Right atrium auricular region (tissue), 2 donors: ENCODE results near the gene GRN. TPM values are rescaled to one million over a fixed set of nuclear protein-coding genes. Genes with fewer than 3 reads are reported as not detected.

Experiments used
- DNase-seq: peaks from one replicate; pipeline ENCODE4 v3.0.0-alpha.2; 2019; ENCODE audit warnings: low spot score
- H3K27ac ChIP-seq, 2 donors: fragments of 200-600 bp; sonication (generic); 1 replicate in 1 of 2; 2 replicates in 1 of 2; pipeline ENCODE4 v1.5.1; 2016 to 2019
- H3K27me3 ChIP-seq, 2 donors: fragments of 200-600 bp; sonication (generic); one replicate each; pipeline versions ENCODE4 v1.5.1 to v1.6.0; 2017 to 2019
- H3K36me3 ChIP-seq: fragments of 200-600 bp; sonication (generic); one replicate; pipeline ENCODE4 v1.5.1; 2016
- H3K4me1 ChIP-seq, 2 donors: fragments of 200-600 bp; sonication (generic); one replicate each; pipeline versions ENCODE4 v1.5.1 to v1.6.0; 2017 to 2019
- H3K4me3 ChIP-seq, 2 donors: fragments of 200-600 bp; sonication (generic); 1 replicate in 1 of 2; 2 replicates in 1 of 2; pipeline ENCODE4 v1.5.1; 2017 to 2019; ENCODE audit warnings: mild to moderate bottlenecking in 1 of 2, moderate library complexity in 1 of 2
- H3K9me3 ChIP-seq, 2 donors: fragments of 200-600 bp; sonication (generic); one replicate each; pipeline ENCODE4 v1.5.1; 2019
- CTCF ChIP-seq, 2 donors: fragments of 200-600 bp; sonication (generic); IDR thresholded peaks; one replicate each; pipeline ENCODE4 v1.5.1; 2019; ENCODE audit warnings: antibody characterized with exemption in 2 of 2
- total RNA-seq, 2 donors: library from RNA; depleted of rRNA; stranded (reverse); fragments of >200 nt; gene quantifications; one replicate each; pipeline ENCODE4 v1.1.0, GENCODE V29; 2016

The GRN gene
- total RNA-seq, 2 donors from 2014 or later: 258 to 290 TPM

- H3K27ac ChIP-seq: peak overlapping the region in 1 of 2 donors; percentile 92
- peaks cover 27% of the 10 kb centered on the region for H3K36me3 ChIP-seq
- no peaks in the 10 kb centered on the region for H3K27me3 ChIP-seq
- H3K4me1 ChIP-seq: peaks cover 0 to 29% of the 10 kb centered on the region in 2 donors
- no peak for DNase-seq
- TF ChIP-seq CTCF (IDR thresholded peaks at IDR 0.05): no peak
- no peaks in the 10 kb centered on the region for H3K9me3 ChIP-seq
- H3K4me3 ChIP-seq: peak overlapping the region; percentile 90 to 97
Observed at GRCh38 chr17:44323359-44324091, 21.6 kb upstream of the GRN start.

- Histone ChIP-seq H3K4me3 (peak overlapping the region; percentile 90 to 97), H3K27ac (peak overlapping the region; percentile 92 to 99), H3K36me3 (peaks cover 27% of the 10 kb centered on the region), H3K4me1 (peaks cover 0 to 29% of the 10 kb centered on the region in 2 donors), H3K9me3 (no peaks in the 10 kb centered on the region), H3K27me3 (no peaks in the 10 kb centered on the region)
- TF ChIP-seq CTCF (IDR thresholded peaks at IDR 0.05): no peak
- DNase-seq: no peak
Observed at GRCh38 chr17:44324092-44324570, 21.0 kb upstream of the GRN start.

GRCh38 chr17:44324571-44325275 is 20.4 kb upstream of the GRN start, which contains the start of gene SLC25A39:
TSS of gene SLC25A39 (minus strand) at chr17:44324823. CDS start at chr17:44323562, 1,261 bp downstream.
- Histone ChIP-seq H3K27me3 (no peaks in the 10 kb centered on the region), H3K4me1 (peaks cover 0 to 29% of the 10 kb centered on the region in 2 donors), H3K9me3 (no peaks in the 10 kb centered on the region), H3K27ac (peak within 1 kb of the TSS; percentile 92 to 99), H3K4me3 (peak within 1 kb of the TSS; percentile 90 to 97), H3K36me3 (peaks cover 22% of the 10 kb centered on the region)
- DNase-seq: peak; percentile 94
- peak in 1 of 2 donors; percentile 4 for TF ChIP-seq CTCF (IDR thresholded peaks at IDR 0.05)

GRCh38 chr17:44326861-44327444 is 18.1 kb upstream of the GRN start:
- peak; percentile 98 for DNase-seq
- peak overlapping the region; percentile 90 to 97 for H3K4me3 ChIP-seq

More at GRCh38 chr17:44326861-44327444, 18.1 kb upstream of the GRN start:
- TF ChIP-seq CTCF (IDR thresholded peaks at IDR 0.05): no peak
- H3K9me3 ChIP-seq: no peaks in the 10 kb centered on the region
- no peaks in the 10 kb centered on the region for H3K27me3 ChIP-seq
- H3K27ac ChIP-seq: peak overlapping the region; percentile 92 to 99
- peaks cover 1% of the 10 kb centered on the region for H3K36me3 ChIP-seq
- peaks cover 0 to 38% of the 10 kb centered on the region in 2 donors for H3K4me1 ChIP-seq
